GM21723 (cell line): ENCODE results near the gene OR2T1.
"Not testable (repeated sequence)": the region's sequence is repeated elsewhere in the genome, so short reads cannot be mapped to it uniquely, and the experiment has no call there.

Experiments
- ATAC-seq: cut with Tn5 transposase; IDR thresholded peaks from one replicate; pipeline ENCODE4 v1.9.1; 2021; ENCODE audit warnings: mild to moderate bottlenecking, moderate library complexity; ENCODE audit not compliant: unreplicated experiment

The OR2T1 gene

DNA sequence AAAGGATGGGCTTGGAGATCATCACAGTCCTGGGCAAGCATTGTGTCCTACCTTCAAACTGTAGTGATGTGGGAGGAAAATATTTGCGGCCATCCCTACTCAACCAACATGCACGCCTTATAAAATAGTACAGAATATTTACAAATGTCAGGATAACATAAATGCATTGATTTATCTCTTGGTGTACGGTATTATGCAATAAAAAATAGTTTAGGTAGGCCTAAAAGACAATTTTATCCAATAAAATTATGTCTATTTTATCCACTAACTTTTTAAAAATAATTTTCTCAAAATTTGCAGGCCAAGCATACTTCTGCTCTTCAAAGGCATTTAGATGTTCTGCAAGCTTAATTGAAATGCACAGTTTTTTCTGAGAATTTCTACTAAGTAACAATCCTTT, at the start of gene OR2T1:
TSS of gene OR2T1 (plus strand) at position 301 of the 400 bp plus-strand sequence. CDS start 3,100 bp downstream, outside the sequence.
- no peak for ATAC-seq

DNA sequence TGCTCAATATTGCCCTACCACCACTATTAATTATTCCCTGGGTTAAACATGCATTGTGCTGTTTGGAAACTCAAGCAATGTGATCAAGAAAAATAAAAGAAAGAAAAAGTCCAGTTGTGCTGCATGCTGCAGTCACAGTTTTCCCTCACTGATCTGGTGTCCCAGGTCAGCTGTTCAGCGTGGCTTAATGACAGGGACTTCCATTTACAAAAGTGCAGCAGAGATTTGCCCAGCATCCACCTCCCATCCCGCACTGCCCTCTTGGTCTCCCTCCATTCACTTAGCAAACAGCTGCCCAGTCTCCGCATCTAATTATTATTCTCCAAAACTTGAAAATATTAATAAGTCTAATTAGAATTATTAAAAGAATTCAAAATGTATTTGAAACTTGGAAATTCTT, 43.4 kb upstream of the OR2T1 start:
- ATAC-seq, result no peak

DNA sequence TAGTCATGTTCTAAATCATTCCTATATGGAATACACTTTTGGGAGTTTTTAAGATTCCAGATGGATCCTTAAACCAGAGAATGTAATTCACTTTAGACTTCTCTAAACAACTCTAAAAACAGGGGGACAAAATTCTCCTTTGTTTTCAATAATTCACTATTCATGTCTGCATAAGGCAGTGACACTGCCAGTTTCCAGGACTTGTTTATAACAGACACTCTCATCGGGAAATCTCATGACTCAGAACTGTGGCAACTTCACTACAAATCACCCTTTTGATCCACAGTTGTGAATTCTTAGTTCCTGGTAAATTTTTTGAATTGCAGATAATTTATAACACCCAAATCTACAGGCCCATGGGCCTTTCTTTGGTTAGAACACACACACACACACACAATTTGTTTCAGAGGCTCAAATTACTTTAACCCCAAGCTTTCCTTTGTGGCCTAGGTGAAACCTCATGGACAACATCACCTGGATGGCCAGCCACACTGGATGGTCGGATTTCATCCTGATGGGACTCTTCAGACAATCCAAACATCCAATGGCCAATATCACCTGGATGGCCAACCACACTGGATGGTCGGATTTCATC, 41.6 kb upstream of the OR2T1 start, which contains the start of gene OR2T4:
TSS of gene OR2T4 (plus strand) at position 545 of the 595 bp plus-strand sequence. CDS start at position 545, 0 bp downstream.
- ATAC-seq, result no peak

GRCh38 chr1:248366609-248367008, 36.2 kb upstream of the OR2T1 start:
- no peak for ATAC-seq

GRCh38 chr1:248372394-248372793, 30.5 kb upstream of the OR2T1 start:
- ATAC-seq, result peak; percentile 51

- no peak for ATAC-seq
Observed at GRCh38 chr1:248373761-248374160, 29.1 kb upstream of the OR2T1 start.

GRCh38 chr1:248375446-248375845, 27.4 kb upstream of the OR2T1 start, which contains the start of gene OR2T6:
Gene OR2T6, plus strand, starts transcription at chr1:248375746. Its CDS starts 11,863 bp downstream, at chr1:248387609.
- ATAC-seq, result no peak

DNA sequence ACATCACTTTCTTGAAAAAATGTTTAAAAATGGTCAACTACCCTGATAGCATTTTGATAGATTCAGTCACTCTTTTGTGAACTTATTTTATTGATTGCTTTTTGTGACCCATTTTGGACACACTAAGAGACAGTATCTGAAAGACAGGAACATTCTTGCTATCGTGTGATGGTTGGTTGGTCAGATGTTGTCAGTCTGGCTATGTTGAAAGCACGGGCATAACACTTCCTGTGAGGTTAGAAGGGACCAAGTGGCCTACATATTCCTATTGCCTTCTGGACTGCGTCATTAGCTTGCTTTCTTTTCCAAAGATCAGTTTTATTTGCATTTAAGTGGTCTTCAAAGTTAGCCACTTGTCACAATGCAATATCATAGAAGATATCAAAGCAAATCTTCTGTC, 25.9 kb upstream of the OR2T1 start:
- no peak for ATAC-seq

GRCh38 chr1:248380854-248381253, 22.0 kb upstream of the OR2T1 start:
- ATAC-seq, result no peak

DNA sequence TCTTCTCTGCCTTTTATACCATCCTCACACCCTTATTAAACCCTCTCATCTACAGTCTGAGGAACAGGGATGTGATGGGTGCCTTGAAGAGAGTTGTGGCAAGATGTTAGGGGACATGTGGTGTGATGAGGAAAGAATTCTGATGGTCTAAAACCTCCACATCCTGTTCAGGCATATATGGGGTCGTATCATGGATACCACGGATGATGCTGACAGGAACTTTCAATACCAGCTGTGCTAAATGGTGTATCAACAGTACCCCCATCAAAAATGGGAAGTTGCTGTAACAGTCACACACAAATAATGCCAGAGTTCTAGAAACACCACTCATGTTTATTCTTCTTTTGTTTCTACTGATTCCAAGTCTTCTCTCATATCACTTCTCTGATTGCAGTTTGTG, 14.4 kb upstream of the OR2T1 start:
- no peak for ATAC-seq

DNA sequence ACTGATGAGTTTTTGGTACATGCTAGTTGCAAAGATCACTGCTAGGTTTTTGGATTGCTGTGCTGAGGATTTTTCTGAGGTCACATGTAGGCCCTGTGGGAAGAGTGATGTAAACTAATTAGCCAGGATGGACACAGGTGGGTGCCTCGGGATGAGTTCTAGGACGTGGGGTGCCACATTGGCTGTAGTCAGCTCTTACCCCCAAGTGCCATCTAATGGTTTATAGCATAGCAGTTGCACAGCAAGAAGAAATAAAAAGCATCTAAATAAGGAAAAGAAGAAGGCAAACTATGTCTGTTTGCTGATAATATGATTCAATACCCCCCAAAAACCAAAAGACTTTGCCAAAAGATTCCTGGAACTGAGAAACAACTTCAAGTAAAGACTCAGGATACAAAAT, 9.8 kb upstream of the OR2T1 start:
- ATAC-seq, result no peak

DNA sequence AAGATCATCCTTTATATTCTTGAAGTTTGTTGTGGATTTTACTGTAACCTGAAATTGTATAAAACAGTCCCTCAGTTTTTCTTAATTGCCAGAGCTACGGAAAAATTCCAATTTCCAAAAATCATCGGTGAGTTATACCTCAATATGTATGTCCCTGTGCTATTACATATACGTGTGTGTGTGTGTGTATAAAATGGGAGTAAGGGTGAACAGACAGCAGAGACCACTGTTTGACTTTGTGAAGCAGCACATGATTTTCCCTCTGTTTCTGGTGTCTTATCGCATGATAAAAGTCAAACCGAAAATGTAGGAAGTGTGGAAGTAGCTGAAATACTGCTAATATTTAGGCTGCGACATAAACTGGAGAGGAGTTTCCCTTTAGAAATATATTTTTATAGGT, 1.2 kb downstream of the OR2T1 start:
- no peak for ATAC-seq

GRCh38 chr1:248406721-248407692, 4.2 kb downstream of the OR2T1 start:
- peak; percentile 68 for ATAC-seq

- ATAC-seq, result no peak
Observed at GRCh38 chr1:248416226-248416625, 13.4 kb downstream of the OR2T1 start.

- no peak for ATAC-seq
Observed at GRCh38 chr1:248417854-248418253, 15.0 kb downstream of the OR2T1 start.

- ATAC-seq, result no peak
Observed at GRCh38 chr1:248421384-248421783, 18.5 kb downstream of the OR2T1 start.

- ATAC-seq, result peak; percentile 48
Observed at GRCh38 chr1:248427526-248428191, 24.8 kb downstream of the OR2T1 start.

GRCh38 chr1:248428192-248428533, 25.3 kb downstream of the OR2T1 start:
- peak; percentile 97 for ATAC-seq

- ATAC-seq, result not testable (repeated sequence)
Observed at GRCh38 chr1:248431683-248432082, 28.8 kb downstream of the OR2T1 start.

DNA sequence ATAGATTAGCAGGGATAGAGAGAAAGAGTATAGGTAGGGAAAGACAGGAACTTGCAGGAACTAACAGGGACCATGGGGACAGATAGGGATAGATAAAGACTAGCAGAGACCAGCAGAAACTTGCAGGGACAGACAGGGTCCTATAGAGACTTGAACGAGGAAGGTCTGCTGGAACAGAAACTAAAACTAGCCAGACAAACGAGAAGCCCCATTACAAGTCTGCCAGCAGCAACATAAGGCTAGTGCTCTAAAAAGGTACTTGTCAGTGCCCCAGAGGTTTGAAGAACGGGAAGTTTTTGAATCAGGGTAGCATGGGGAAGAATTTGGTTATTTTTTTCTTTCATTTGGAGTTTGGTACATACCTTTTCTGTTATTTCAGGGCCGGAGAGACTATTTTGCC, 29.4 kb downstream of the OR2T1 start:
- not testable (repeated sequence) for ATAC-seq

DNA sequence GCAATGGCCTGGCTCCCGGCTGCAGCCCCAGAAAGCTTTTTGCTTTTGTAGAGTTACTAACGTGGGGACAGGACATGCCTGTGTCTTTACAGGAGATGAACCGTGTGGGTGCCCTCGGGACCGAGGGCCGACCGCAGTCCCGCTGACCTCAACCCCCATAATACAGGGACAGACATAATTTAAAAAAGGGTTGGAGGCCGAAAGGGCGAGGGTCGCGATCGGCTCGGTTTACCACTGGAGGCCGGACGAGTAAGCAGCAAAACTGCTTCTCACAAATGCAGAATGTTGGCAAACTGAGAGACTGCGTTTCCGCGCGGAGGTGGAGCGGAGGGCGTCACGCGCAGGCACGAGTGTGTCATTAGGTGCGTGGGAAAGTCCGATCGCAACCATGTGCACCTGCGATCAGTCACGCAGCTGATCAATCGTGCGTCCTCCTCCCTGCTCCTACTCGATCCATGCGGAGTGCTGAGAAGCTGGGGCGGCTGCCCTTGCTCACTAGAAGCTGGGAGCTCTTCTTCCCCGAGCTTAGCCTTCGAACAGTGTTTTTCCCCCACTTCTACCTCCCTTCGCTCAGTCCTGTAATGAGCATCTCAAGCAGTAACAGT, 31.1 kb downstream of the OR2T1 start:
- not testable (repeated sequence) for ATAC-seq
